Measurements from ENCODE around the gene COL26A1.

Gene COL26A1

DNA sequence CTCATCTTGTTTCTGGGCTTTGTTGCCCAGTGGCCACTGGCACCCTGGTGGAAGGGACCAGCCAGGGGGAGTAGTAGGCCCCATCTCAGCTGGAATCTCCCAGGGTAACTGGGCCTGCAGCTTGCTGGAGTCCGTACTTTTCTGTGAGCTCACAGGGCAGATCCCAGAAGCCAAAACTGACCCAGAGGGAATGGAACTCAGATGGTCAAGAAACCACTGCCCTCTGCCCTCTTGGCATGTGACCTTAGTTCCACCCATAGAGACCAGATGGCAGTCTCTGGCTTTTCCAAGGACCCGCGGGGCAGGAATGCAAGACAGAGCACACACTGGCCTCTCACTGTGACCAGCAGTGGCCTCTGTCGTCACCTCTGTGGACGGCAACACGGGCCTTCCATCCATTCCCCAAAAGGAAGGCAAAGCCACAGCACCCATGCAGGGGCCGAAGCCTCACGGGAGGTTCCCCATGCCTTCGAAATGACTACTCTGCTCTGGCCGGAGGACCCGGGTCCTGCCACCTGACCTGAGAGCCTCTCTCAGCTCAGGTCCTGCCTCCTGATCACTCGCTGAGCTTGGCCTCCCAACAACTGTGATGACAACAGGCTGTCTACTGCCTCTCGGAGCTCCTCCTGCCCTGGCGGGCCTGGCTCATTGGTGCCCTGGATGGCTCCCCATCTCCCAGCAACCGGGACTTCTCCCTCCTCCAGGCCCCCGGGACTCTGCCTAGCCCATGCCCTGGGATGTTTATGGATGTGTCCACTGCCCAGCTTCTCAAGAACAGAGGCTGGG lies 236.5 kb downstream of the COL26A1 start:
- no peak overlapping the region for H3K27ac ChIP-seq (ENCODE audit: extremely low read depth, low read depth, low read length)
- no peaks in the 10 kb centered on the region for H3K9me3 ChIP-seq (ENCODE audit: control insufficient read depth, insufficient read depth, low read depth, low read length)
- CTCF ChIA-PET: interaction anchor here (1.5 to 2.4 kb wide), 2 partner anchors 56 to 638 kb away, joined by 4 to 8 read pairs; no protein-coding TSS in a partner anchor
- TF ChIP-seq, protein P1, sequence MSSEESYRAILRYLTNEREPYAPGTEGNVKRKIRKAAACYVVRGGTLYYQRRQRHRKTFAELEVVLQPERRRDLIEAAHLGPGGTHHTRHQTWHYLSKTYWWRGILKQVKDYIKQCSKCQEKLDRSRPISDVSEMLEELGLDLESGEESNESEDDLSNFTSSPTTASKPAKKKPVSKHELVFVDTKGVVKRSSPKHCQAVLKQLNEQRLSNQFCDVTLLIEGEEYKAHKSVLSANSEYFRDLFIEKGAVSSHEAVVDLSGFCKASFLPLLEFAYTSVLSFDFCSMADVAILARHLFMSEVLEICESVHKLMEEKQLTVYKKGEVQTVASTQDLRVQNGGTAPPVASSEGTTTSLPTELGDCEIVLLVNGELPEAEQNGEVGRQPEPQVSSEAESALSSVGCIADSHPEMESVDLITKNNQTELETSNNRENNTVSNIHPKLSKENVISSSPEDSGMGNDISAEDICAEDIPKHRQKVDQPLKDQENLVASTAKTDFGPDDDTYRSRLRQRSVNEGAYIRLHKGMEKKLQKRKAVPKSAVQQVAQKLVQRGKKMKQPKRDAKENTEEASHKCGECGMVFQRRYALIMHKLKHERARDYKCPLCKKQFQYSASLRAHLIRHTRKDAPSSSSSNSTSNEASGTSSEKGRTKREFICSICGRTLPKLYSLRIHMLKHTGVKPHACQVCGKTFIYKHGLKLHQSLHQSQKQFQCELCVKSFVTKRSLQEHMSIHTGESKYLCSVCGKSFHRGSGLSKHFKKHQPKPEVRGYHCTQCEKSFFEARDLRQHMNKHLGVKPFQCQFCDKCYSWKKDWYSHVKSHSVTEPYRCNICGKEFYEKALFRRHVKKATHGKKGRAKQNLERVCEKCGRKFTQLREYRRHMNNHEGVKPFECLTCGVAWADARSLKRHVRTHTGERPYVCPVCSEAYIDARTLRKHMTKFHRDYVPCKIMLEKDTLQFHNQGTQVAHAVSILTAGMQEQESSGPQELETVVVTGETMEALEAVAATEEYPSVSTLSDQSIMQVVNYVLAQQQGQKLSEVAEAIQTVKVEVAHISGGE (tag by site-specific recombination; conservative IDR thresholded peaks at IDR 0.05; ENCODE audit: low read depth): no peak
- peak; percentile 72 for TF ChIP-seq ZIC2 (tag by site-specific recombination; IDR thresholded peaks at IDR 0.05)
- no peaks in the 10 kb centered on the region for H3K4me1 ChIP-seq (ENCODE audit: control insufficient read depth, insufficient read depth, low read length)
- H3K4me3 ChIP-seq (ENCODE audit: low read depth, low read length): no peak overlapping the region
- H3K36me3 ChIP-seq (ENCODE audit: control insufficient read depth in 2 of 2, insufficient read depth in 1 of 2, low read length in 2 of 2): no peaks in the 10 kb centered on the region
- POLR2A ChIA-PET: no interaction called here

DNA sequence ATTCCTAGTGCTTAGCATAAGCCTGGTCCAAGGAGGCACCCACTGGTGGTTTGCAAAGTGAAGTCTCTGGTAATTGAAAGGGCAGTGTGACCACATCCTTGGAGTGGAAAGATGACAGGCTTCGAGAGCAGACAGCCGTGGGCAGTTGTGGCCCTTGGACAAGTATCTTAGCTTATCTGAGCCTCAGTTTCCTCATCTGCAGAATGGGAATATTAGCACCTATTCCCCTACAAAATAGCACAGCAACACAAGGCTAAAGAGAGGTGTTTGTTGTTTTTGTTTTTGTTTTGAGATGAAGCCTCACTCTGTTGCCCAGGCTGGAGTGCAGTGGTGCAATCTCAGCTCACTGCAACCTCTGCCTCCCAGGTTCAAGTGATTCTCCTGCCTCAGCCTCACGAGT lies 237.1 kb downstream of the COL26A1 start:
- Histone ChIP-seq H3K4me3 (ENCODE audit: low read depth, low read length) (no peak overlapping the region), H3K9me3 (ENCODE audit: control insufficient read depth, insufficient read depth, low read depth, low read length) (no peaks in the 10 kb centered on the region), H3K36me3 (ENCODE audit: control insufficient read depth in 2 of 2, insufficient read depth in 1 of 2, low read length in 2 of 2) (no peaks in the 10 kb centered on the region), H3K4me1 (ENCODE audit: control insufficient read depth, insufficient read depth, low read length) (no peaks in the 10 kb centered on the region), H3K27ac (ENCODE audit: extremely low read depth, low read depth, low read length) (no peak overlapping the region)
- CTCF ChIA-PET: interaction anchor here (0.7 to 4.6 kb wide), 5 partner anchors 23 to 673 kb away, joined by 3 to 39 read pairs (median 4); no protein-coding TSS in a partner anchor
- POLR2A ChIA-PET: no interaction called here
- TF ChIP-seq, protein P2, sequence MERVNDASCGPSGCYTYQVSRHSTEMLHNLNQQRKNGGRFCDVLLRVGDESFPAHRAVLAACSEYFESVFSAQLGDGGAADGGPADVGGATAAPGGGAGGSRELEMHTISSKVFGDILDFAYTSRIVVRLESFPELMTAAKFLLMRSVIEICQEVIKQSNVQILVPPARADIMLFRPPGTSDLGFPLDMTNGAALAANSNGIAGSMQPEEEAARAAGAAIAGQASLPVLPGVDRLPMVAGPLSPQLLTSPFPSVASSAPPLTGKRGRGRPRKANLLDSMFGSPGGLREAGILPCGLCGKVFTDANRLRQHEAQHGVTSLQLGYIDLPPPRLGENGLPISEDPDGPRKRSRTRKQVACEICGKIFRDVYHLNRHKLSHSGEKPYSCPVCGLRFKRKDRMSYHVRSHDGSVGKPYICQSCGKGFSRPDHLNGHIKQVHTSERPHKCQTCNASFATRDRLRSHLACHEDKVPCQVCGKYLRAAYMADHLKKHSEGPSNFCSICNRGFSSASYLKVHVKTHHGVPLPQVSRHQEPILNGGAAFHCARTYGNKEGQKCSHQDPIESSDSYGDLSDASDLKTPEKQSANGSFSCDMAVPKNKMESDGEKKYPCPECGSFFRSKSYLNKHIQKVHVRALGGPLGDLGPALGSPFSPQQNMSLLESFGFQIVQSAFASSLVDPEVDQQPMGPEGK (tag by site-specific recombination; IDR thresholded peaks at IDR 0.05): no peak
- TF ChIP-seq, protein P3, sequence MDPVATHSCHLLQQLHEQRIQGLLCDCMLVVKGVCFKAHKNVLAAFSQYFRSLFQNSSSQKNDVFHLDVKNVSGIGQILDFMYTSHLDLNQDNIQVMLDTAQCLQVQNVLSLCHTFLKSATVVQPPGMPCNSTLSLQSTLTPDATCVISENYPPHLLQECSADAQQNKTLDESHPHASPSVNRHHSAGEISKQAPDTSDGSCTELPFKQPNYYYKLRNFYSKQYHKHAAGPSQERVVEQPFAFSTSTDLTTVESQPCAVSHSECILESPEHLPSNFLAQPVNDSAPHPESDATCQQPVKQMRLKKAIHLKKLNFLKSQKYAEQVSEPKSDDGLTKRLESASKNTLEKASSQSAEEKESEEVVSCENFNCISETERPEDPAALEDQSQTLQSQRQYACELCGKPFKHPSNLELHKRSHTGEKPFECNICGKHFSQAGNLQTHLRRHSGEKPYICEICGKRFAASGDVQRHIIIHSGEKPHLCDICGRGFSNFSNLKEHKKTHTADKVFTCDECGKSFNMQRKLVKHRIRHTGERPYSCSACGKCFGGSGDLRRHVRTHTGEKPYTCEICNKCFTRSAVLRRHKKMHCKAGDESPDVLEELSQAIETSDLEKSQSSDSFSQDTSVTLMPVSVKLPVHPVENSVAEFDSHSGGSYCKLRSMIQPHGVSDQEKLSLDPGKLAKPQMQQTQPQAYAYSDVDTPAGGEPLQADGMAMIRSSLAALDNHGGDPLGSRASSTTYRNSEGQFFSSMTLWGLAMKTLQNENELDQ (tag by site-specific recombination; IDR thresholded peaks at IDR 0.05; ENCODE audit: low read depth): no peak
- TF ChIP-seq MEIS1 (CRISPR knock-in tag; IDR thresholded peaks at IDR 0.05; ENCODE audit: borderline replicate concordance) (no peak), ZNF785 (tag by site-specific recombination; IDR thresholded peaks at IDR 0.05) (no peak), ZNF585B (tag by site-specific recombination; IDR thresholded peaks at IDR 0.05) (no peak), ZNF626 (tag by site-specific recombination; IDR thresholded peaks at IDR 0.05) (no peak), SP3 (tag by site-specific recombination; IDR thresholded peaks at IDR 0.05) (no peak), ZNF658 (tag by site-specific recombination; IDR thresholded peaks at IDR 0.05) (no peak), EGR2 (tag by site-specific recombination; IDR thresholded peaks at IDR 0.05; ENCODE audit: low read depth) (no peak), ZFP3 (tag by site-specific recombination; IDR thresholded peaks at IDR 0.05; ENCODE audit: low read depth) (no peak)
- TF ChIP-seq, protein P4, sequence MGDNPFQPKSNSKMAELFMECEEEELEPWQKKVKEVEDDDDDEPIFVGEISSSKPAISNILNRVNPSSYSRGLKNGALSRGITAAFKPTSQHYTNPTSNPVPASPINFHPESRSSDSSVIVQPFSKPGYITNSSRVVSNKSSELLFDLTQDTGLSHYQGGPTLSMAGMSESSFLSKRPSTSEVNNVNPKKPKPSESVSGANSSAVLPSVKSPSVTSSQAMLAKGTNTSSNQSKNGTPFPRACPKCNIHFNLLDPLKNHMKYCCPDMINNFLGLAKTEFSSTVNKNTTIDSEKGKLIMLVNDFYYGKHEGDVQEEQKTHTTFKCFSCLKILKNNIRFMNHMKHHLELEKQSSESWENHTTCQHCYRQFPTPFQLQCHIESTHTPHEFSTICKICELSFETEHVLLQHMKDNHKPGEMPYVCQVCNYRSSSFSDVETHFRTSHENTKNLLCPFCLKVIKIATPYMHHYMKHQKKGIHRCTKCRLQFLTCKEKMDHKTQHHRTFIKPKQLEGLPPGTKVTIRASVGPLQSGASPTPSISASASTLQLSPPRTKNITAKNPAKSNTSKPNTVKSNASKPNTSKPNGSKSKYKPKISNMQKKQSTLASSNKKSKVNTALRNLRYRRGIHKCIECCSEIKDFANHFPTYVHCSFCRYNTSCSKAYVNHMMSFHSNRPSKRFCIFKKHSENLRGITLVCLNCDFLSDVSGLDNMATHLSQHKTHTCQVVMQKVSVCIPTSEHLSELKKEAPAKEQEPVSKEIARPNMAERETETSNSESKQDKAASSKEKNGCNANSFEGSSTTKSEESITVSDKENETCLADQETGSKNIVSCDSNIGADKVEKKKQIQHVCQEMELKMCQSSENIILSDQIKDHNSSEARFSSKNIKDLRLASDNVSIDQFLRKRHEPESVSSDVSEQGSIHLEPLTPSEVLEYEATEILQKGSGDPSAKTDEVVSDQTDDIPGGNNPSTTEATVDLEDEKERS (tag by site-specific recombination; IDR thresholded peaks at IDR 0.05): no peak
- TF ChIP-seq, protein P5, sequence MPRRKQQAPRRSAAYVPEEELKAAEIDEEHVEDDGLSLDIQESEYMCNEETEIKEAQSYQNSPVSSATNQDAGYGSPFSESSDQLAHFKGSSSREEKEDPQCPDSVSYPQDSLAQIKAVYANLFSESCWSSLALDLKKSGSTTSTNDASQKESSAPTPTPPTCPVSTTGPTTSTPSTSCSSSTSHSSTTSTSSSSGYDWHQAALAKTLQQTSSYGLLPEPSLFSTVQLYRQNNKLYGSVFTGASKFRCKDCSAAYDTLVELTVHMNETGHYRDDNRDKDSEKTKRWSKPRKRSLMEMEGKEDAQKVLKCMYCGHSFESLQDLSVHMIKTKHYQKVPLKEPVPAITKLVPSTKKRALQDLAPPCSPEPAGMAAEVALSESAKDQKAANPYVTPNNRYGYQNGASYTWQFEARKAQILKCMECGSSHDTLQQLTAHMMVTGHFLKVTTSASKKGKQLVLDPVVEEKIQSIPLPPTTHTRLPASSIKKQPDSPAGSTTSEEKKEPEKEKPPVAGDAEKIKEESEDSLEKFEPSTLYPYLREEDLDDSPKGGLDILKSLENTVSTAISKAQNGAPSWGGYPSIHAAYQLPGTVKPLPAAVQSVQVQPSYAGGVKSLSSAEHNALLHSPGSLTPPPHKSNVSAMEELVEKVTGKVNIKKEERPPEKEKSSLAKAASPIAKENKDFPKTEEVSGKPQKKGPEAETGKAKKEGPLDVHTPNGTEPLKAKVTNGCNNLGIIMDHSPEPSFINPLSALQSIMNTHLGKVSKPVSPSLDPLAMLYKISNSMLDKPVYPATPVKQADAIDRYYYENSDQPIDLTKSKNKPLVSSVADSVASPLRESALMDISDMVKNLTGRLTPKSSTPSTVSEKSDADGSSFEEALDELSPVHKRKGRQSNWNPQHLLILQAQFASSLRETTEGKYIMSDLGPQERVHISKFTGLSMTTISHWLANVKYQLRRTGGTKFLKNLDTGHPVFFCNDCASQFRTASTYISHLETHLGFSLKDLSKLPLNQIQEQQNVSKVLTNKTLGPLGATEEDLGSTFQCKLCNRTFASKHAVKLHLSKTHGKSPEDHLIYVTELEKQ (tag by site-specific recombination; IDR thresholded peaks at IDR 0.05; ENCODE audit: borderline replicate concordance): no peak
